K562 (cell line): ENCODE results near the gene TMEM121B. TPM values are rescaled to one million over a fixed set of nuclear protein-coding genes. Genes with fewer than 3 reads are reported as not detected.
"Not testable (repeated sequence)": the region's sequence is repeated elsewhere in the genome, so short reads cannot be mapped to it uniquely, and the experiment has no call there.

Experiments
- ATAC-seq: fragments of 200-7000 bp; cut with Tn5 transposase; 3 replicates; pipeline ENCODE4 v1.9.1; 2020; ENCODE audit warnings: moderate library complexity
- BruUV-seq: library from RNA; stranded (reverse); fragments of 400-500 nt; replicated peaks from 2 replicates; lab custom pipeline; 2021; lab: Mats Ljungman, UMichigan
- CTCF ChIA-PET: fragments of 300-600 bp; formaldehyde crosslinking; extraction: SDS; loops from one replicate; lab custom pipeline; 2021; ENCODE audit warnings: low intra/inter-chr PET ratio; lab: Yijun Ruan, JAX
- POLR2A ChIA-PET: fragments of 300-600, 350-650 bp; sonication (Branson Sonifier 250); formaldehyde crosslinking; extraction: SDS; loops from one replicate; lab custom pipeline; 2021; ENCODE audit warnings: antibody characterized with exemption, inconsistent platforms; lab: Yijun Ruan, JAX
- DNase-seq, 4 experiments: peaks; one replicate each; pipeline versions ENCODE4 v3.0.0 to v3.0.0-alpha.2; 2011 to 2018; ENCODE audit warnings: low spot score in 3 of 4, mixed read lengths in 3 of 4; ENCODE audit errors: extremely low read depth in 1 of 4
- FAIRE-seq: peaks from 2 replicates; lab custom pipeline; 2011; peaks lifted over from hg19 to GRCh38; lab: Jason Lieb, UNC
- H2AFZ ChIP-seq: 2 replicates; pipeline ENCODE4 v1.6.0; 2011; ENCODE audit warnings: low read depth, low read length, control low read depth, inconsistent platforms
- H3K27ac ChIP-seq: fragments of 200-600 bp; 3 replicates; pipeline ENCODE4 v1.8.0; 2011; ENCODE audit warnings: low read depth, mild to moderate bottlenecking, control low read depth, inconsistent platforms, low read length, moderate library complexity, mixed read lengths; ENCODE audit errors: extremely low read depth
- H3K27me3 ChIP-seq, 2 experiments: fragments of 300-600 bp in 1 of 2; 2 replicates in 1 of 2; 3 replicates in 1 of 2; pipeline versions ENCODE4 v1.6.0 to v1.8.0; 2011; ENCODE audit warnings: inconsistent platforms in 2 of 2, low read length in 2 of 2, mild to moderate bottlenecking in 1 of 2, mixed read lengths in 1 of 2, moderate library complexity in 1 of 2; ENCODE audit not compliant: control insufficient read depth in 2 of 2, insufficient read depth in 2 of 2
- H3K36me3 ChIP-seq: fragments of 300-600 bp; 3 replicates; pipeline ENCODE4 v1.8.0; 2011; ENCODE audit warnings: mild to moderate bottlenecking, low read length, inconsistent platforms; ENCODE audit not compliant: control insufficient read depth, insufficient read depth
- H3K4me1 ChIP-seq, 2 experiments: fragments of 200-600 bp in 1 of 2; replicated peaks in 1 of 2; 2 replicates in 1 of 2; 3 replicates in 1 of 2; pipeline versions ENCODE4 v1.5.1 to v1.8.0; 2011; ENCODE audit warnings: inconsistent platforms in 2 of 2, low read length in 2 of 2, mild to moderate bottlenecking in 1 of 2, mixed read lengths in 1 of 2, moderate library complexity in 1 of 2; ENCODE audit not compliant: control insufficient read depth in 2 of 2, insufficient read depth in 2 of 2
- H3K4me2 ChIP-seq: 2 replicates; pipeline ENCODE4 v1.6.1; 2011; ENCODE audit warnings: low read length, control low read depth, inconsistent platforms, mixed read lengths; ENCODE audit not compliant: insufficient read depth
- H3K4me3 ChIP-seq: fragments of 200-600 bp; sonication (generic), shearing (Covaris generic); 2 replicates; pipeline ENCODE4 v1.5.1; 2016; ENCODE audit warnings: control low read depth, inconsistent platforms
- H3K79me2 ChIP-seq: fragments of 200-600 bp; 3 replicates; pipeline ENCODE4 v1.8.0; 2011; ENCODE audit warnings: low read length, inconsistent platforms; ENCODE audit not compliant: control insufficient read depth, insufficient read depth
- H3K9ac ChIP-seq, 2 experiments: 2 replicates each; pipeline versions ENCODE4 v1.6.0 to v1.6.1; 2011; ENCODE audit warnings: low read depth in 2 of 2, low read length in 2 of 2, control low read depth in 1 of 2, inconsistent platforms in 1 of 2, mild to moderate bottlenecking in 1 of 2, mixed read lengths in 1 of 2; ENCODE audit not compliant: insufficient read depth in 1 of 2
- H3K9me1 ChIP-seq: one replicate; pipeline ENCODE4 v1.6.0; 2011; ENCODE audit warnings: inconsistent platforms, mild to moderate bottlenecking, low read length, moderate library complexity; ENCODE audit not compliant: control insufficient read depth, insufficient read depth
- H3K9me3 ChIP-seq: replicated peaks from 2 replicates; pipeline ENCODE4 v1.5.1; 2011; ENCODE audit warnings: low read depth, low read length, inconsistent platforms; ENCODE audit not compliant: control insufficient read depth, insufficient read depth
- H4K20me1 ChIP-seq: replicated peaks from 2 replicates; pipeline ENCODE4 v1.6.1; 2011; ENCODE audit warnings: low read length, inconsistent platforms, mixed read lengths; ENCODE audit not compliant: control insufficient read depth, insufficient read depth
- PCBP2 ChIP-seq: fragments of 200-400 bp; formaldehyde crosslinking; IDR thresholded peaks from 2 replicates; pipeline ENCODE4 v1.6.1; 2018; ENCODE audit warnings: low read length, low read depth, mild to moderate bottlenecking, moderate library complexity; ENCODE audit not compliant: poor library complexity, severe bottlenecking
- ZNF395 ChIP-seq: fragments of 200-800 bp; sonication (Bioruptor generic); IDR thresholded peaks from 2 replicates; pipeline ENCODE4 v1.6.1; 2017; ENCODE audit warnings: missing genetic modification characterization, missing compliant biosample characterization
- WGBS: fragments of 100-300 bp; shearing (Covaris generic); methylation state at CpG from one replicate; pipeline ENCODE4 v1.1.6; 2016; ENCODE audit warnings: low coverage, mixed read lengths; ENCODE audit not compliant: insufficient coverage; ENCODE audit errors: missing lambda C conversion rate; 5-methylcytosine and 5-hydroxymethylcytosine counted together
- in situ Hi-C: fragments of 300-500 bp; cut with MboI; formaldehyde crosslinking; loops from 4 replicates; pipeline ENCODE4 v1.15.0; 2018; ENCODE audit warnings: inconsistent platforms, mixed read lengths
- intact Hi-C: fragments of 100-400 bp; cut with micrococcal nuclease; formaldehyde crosslinking; loops from 2 replicates; pipeline ENCODE4 v1.14.2; 2022
- polyA plus RNA-seq, 8 experiments: library from polyadenylated mRNA; depleted of rRNA in 4 of 8; stranded (reverse) in 5 of 8; unstranded in 3 of 8; fragments of >200 nt; fragmentation: Nextera tagmentation in 2 of 8; fragmentation: Illumina TruSeq in 1 of 8; extraction: Ambion mirVana in 2 of 8; extraction: Trizol in 1 of 8; gene quantifications; 2 replicates each; pipeline versions ENCODE4 v1.2.1 to v1.2.3, GENCODE V29; 2011 to 2014; ENCODE audit warnings: inconsistent platforms in 1 of 8, missing spikeins in 1 of 8
- total RNA-seq, 7 experiments: library from RNA; depleted of rRNA in 6 of 7; stranded (reverse); fragments of >200 nt in 6 of 7; fragmentation: Illumina TruSeq in 2 of 7; extraction: Trizol in 2 of 7; gene quantifications; 2 replicates each; pipeline versions ENCODE4 v1.2.1 to v1.2.3, GENCODE V29; 2011 to 2021; ENCODE audit warnings: low replicate concordance in 1 of 7

TMEM121B gene
- total and polyA plus RNA-seq, 9 of the 15 experiments (the other 6 are each of a cell fraction or from before 2014, with no cell fraction given) = 0.03 to 0.07 (median 0.03) TPM; not detected in 6

GRCh38 chr22:17149076-17149815, 28.1 kb upstream of the TMEM121B start:
- Histone ChIP-seq H3K4me3 (no peak overlapping the region), H3K9me3 (no peaks in the 10 kb centered on the region), H3K27me3 (no peaks in the 10 kb centered on the region), H3K27ac (no peak overlapping the region), H2AFZ (no peak overlapping the region), H3K4me1 (no peaks in the 10 kb centered on the region), H3K4me2 (no peak overlapping the region), H3K36me3 (peaks cover 22% of the 10 kb centered on the region; the same call in 1 of the 3 replicates), H3K9me1 (no peaks in the 10 kb centered on the region), H4K20me1 (peaks cover 11% of the 10 kb centered on the region), H3K9ac (no peak overlapping the region), H3K79me2 (0 out of 3 replicates have a peak, but pooled peaks cover 5% of the 10 kb centered on the region)
- no peak for TF ChIP-seq PCBP2
- TF ChIP-seq ZNF395 = no peak
- POLR2A ChIA-PET = interaction anchor here (0.6 to 1.4 kb wide), 5 partner anchors 9 to 656 kb away, joined by 3 to 4 read pairs (median 3); no protein-coding TSS in a partner anchor
- no peak for DNase-seq
- no TSS peak for BruUV-seq
- 74% methylated on average over 9 of the region's 9 CpGs for WGBS
- ATAC-seq = no peak
- CTCF ChIA-PET = no interaction called here
- intact Hi-C loops = no loop called here
- FAIRE-seq = no peak
- in situ Hi-C loops = no loop called here

- H3K4me2 ChIP-seq, H2AFZ ChIP-seq, BruUV-seq, H3K9me1 ChIP-seq, H3K79me2 ChIP-seq, H3K27ac ChIP-seq, H3K9me3 ChIP-seq, POLR2A ChIA-PET, intact Hi-C loops, H3K9ac ChIP-seq, FAIRE-seq, ATAC-seq, H3K4me3 ChIP-seq, in situ Hi-C loops, CTCF ChIA-PET, H3K4me1 ChIP-seq, H3K27me3 ChIP-seq, DNase-seq: not testable (repeated sequence)
- peaks cover 13% of the 10 kb centered on the region; the same call in 1 of the 2 replicates for H4K20me1 ChIP-seq
- 97% methylated on average over 28 of the region's 30 CpGs for WGBS
- peaks cover 40% of the 10 kb centered on the region; the same call in 2 of the 3 replicates for H3K36me3 ChIP-seq
Measured at GRCh38 chr22:17147458-17147857, 26.3 kb upstream of the TMEM121B start.
